ENCODE data around the gene DHX34.

DHX34 gene

DNA sequence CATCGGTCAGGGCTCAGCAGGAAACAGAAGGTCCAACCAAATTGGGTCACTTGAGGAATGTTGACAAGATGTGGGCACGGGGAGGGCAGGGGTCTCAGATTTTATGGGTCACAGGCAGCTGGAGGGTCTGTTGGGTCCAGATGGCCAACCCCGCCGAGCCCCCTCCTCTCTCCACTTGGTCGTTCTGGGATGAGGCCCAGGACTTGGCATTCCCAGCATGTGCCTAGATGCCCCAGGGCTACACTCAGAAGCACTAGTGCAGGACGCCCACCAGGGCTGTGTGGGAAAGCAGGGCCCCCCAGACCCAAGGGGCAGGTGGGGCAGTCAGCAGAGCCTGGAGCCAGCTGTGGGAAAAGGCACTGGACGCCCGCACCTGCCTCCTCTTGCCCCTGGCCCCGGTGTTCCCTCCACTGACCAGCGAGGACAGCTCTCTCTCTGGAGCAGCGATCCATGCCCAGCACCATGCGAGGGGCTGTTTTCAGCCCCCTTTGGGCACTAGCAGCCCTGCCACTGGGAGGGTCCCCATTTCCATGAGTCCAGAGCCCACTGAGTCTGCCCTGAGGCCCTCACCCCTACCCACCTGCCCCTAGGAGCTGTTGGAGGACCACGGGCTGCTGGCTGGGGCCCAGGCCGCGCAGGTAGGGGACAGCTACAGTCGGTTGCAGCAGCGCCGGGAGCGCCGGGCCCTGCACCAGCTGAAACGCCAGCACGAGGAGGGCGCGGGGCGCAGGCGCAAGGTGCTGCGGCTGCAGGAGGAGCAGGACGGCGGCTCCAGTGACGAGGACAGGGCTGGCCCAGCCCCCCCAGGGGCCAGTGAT lies 26.0 kb downstream of the DHX34 start:
- no peaks in the 10 kb centered on the region for H3K79me2 ChIP-seq (ENCODE audit: low read length)
- no peak overlapping the region for H3K9ac ChIP-seq (ENCODE audit: low read length)
- H3K4me3 ChIP-seq (ENCODE audit: low read length): no peak overlapping the region
- H3K27ac ChIP-seq (ENCODE audit: low read length): no peak overlapping the region
- H3K9me3 ChIP-seq (ENCODE audit: insufficient read depth, low read length): no peaks in the 10 kb centered on the region
- no peaks in the 10 kb centered on the region for H3K4me1 ChIP-seq (ENCODE audit: low read length)
- no peaks in the 10 kb centered on the region; the same call in 1 of the 2 replicates for H4K20me1 ChIP-seq (ENCODE audit: insufficient read depth, low read length)
- H2AFZ ChIP-seq (ENCODE audit: low read depth, low read length): no peak overlapping the region
- H3K27me3 ChIP-seq (ENCODE audit: low read depth, low read length): no peaks in the 10 kb centered on the region
- no peak for TF ChIP-seq CTCF (IDR thresholded peaks at IDR 0.05; ENCODE audit: low read depth, low read length)
- TF ChIP-seq EZH2phosphoT487 (IDR thresholded peaks at IDR 0.05; ENCODE audit: low read depth): no peak
- peaks cover 60% of the 10 kb centered on the region for H3K36me3 ChIP-seq (replicated peaks; ENCODE audit: low read depth, low read length)
- no peak overlapping the region for H3K4me2 ChIP-seq (ENCODE audit: low read length)

DNA sequence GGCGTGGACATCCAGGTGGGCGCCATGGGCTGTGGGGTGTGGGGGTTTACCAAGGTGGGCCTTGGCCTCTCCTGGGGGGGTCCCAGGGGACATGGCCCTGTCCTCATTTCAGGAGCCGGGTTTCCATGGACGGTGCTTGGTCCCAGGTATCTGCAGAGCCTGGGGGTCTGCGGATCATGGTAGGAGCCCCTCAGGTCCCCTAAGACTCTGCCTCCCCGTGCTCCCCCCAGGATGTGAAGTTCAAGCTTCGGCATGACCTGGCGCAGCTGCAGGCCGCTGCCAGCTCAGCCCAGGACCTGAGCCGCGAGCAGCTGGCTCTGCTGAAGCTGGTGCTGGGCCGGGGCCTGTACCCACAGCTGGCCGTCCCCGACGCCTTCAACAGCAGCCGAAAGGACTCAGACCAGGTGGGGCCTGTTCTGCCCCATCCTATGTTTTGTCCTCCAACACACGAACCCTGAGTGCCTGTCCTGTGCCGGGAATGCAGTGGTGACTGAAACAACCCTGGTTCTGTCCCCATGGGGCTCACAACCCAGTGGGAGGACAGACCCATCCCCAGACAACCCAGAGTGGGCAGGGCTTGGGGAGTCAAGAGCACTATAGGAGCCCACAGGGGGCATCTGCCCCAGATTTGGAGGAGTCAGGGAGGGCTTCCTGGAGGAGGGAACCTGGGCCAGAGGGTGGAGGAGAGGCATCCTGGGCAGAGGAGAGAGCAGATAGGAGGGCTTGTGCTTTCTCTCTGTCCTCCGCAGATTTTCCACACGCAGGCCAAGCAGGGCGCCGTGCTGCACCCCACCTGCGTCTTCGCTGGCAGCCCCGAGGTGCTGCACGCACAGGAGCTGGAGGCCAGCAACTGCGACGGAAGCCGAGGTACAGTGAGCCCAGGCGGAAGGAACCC lies 26.8 kb downstream of the DHX34 start:
- no peak overlapping the region for H3K9ac ChIP-seq (ENCODE audit: low read length)
- H3K4me2 ChIP-seq (ENCODE audit: low read length): no peak overlapping the region
- no peaks in the 10 kb centered on the region for H3K9me3 ChIP-seq (ENCODE audit: insufficient read depth, low read length)
- no peaks in the 10 kb centered on the region for H3K79me2 ChIP-seq (ENCODE audit: low read length)
- H3K27me3 ChIP-seq (ENCODE audit: low read depth, low read length): no peaks in the 10 kb centered on the region
- no peak overlapping the region for H3K27ac ChIP-seq (ENCODE audit: low read length)
- H2AFZ ChIP-seq (ENCODE audit: low read depth, low read length): no peak overlapping the region
- no peaks in the 10 kb centered on the region for H3K4me1 ChIP-seq (ENCODE audit: low read length)
- no peaks in the 10 kb centered on the region; the same call in 1 of the 2 replicates for H4K20me1 ChIP-seq (ENCODE audit: insufficient read depth, low read length)
- H3K4me3 ChIP-seq (ENCODE audit: low read length): no peak overlapping the region
- H3K36me3 ChIP-seq (replicated peaks; ENCODE audit: low read depth, low read length): peaks cover 62% of the 10 kb centered on the region
- TF ChIP-seq EZH2phosphoT487 (IDR thresholded peaks at IDR 0.05; ENCODE audit: low read depth) (no peak), CTCF (IDR thresholded peaks at IDR 0.05; ENCODE audit: low read depth, low read length) (no peak)

GRCh38 chr19:47376589-47377144 lies 27.6 kb downstream of the DHX34 start:
- Histone ChIP-seq H3K4me3 (ENCODE audit: low read length) (no peak overlapping the region), H3K79me2 (ENCODE audit: low read length) (no peaks in the 10 kb centered on the region), H3K9ac (ENCODE audit: low read length) (no peak overlapping the region), H3K36me3 (replicated peaks; ENCODE audit: low read depth, low read length) (peaks cover 65% of the 10 kb centered on the region), H3K4me1 (ENCODE audit: low read length) (no peaks in the 10 kb centered on the region), H3K27ac (ENCODE audit: low read length) (no peak overlapping the region), H2AFZ (ENCODE audit: low read depth, low read length) (no peak overlapping the region), H4K20me1 (ENCODE audit: insufficient read depth, low read length) (no peaks in the 10 kb centered on the region), H3K9me3 (ENCODE audit: insufficient read depth, low read length) (no peaks in the 10 kb centered on the region), H3K27me3 (ENCODE audit: low read depth, low read length) (no peaks in the 10 kb centered on the region), H3K4me2 (ENCODE audit: low read length) (no peak overlapping the region)
- no peak for TF ChIP-seq EZH2phosphoT487 (IDR thresholded peaks at IDR 0.05; ENCODE audit: low read depth)
- TF ChIP-seq CTCF (IDR thresholded peaks at IDR 0.05; ENCODE audit: low read depth, low read length): no peak
